ENCODE measurements around the gene ADCY9.

Gene ADCY9

GRCh38 chr16:4006397-4006999 is 109.7 kb downstream of the ADCY9 start:
- DNase-seq (ENCODE audit: low spot score) (no peak), FAIRE-seq (no peak)

DNA sequence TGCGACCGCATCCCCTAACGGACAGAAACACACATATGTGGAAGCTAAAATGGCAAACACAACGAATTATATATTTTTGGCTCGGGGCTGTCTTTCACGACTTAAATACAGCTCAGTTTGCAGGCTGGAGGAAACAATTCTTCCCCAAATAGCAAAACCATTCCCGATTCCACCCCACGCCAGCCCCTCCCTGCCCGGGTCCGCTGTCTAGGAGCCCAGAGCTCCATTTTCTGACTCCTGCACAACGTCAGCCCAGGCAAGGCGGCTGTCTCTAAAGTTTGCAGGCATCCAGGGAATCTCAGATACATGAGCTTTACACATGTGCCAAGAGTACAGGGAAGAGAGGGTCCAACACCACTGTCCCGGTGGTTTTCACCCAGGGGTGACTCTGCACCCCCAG is 110.5 kb downstream of the ADCY9 start:
- FAIRE-seq = no peak
- DNase-seq (ENCODE audit: low spot score) = no peak

DNA sequence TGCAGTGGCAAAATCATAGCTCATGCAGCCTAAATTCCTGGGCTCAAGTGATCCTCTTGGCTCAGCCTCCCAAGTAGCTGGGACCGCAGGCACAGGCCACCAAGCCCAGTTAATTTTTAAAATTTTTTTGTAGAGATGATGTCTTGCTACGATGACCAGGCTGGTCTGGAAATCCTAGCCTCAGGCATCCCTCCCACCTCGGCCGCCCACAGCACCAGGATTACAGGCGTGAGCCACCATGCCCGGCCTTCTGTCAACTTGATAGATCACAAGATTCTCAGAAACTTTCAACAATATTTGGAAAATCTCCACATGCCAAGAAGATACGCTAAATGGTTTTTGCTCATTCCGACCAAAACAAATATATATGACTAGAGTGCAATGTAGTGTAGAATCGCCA is 111.0 kb downstream of the ADCY9 start:
- no peak for FAIRE-seq
- no peak for DNase-seq (ENCODE audit: low spot score)

GRCh38 chr16:4004206-4004605 is 112.0 kb downstream of the ADCY9 start:
- DNase-seq (ENCODE audit: low spot score) = no peak
- FAIRE-seq = no peak

DNA sequence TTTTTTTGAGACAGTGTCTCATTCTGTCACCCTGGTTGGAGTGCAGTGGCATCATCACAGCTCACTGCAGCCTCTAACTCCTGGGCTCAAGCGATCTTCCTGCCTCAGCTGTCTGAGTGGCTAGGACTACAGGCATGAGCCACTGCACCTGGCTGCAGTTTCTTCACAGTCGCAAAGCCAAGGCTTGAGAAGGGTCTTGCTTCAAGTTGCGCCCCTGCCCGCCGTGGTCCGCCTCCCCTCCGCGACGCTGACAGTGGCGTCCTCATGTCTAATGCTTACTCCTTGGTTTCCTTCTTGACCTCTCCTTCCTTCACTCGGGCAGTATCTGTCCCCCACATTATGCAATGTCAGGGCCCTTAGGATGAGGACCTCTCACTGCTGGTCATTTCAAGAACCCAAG is 112.7 kb downstream of the ADCY9 start:
- FAIRE-seq = no peak
- no peak for DNase-seq (ENCODE audit: low spot score)

- FAIRE-seq (no peak), DNase-seq (ENCODE audit: low spot score) (no peak)
Observed at GRCh38 chr16:4003166-4003565, 113.1 kb downstream of the ADCY9 start.

DNA sequence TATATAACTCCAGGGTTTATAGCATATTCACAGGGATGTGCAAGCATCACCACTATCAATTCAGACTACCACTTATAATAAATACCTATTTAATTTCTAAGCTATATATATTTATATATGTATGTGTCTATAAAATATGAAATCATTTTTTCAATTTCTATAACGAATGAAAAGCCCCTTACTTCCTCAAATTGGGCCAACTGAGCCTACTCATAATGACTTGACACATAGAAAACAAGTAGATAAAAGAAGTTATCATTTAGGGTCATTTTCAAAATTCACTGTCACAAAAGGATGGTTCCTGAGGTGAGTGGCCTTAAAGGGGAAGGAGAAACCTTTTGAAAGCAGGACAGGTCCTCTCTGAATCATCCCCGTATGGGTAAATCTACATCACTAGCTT is 114.1 kb downstream of the ADCY9 start:
- FAIRE-seq = no peak

GRCh38 chr16:3999479-4000325 is 116.5 kb downstream of the ADCY9 start:
- no peak for FAIRE-seq
- no peak for DNase-seq (ENCODE audit: low spot score)

More for the DNA sequence above, 114.1 kb downstream of the ADCY9 start:
- no peak for DNase-seq (ENCODE audit: low spot score)

DNA sequence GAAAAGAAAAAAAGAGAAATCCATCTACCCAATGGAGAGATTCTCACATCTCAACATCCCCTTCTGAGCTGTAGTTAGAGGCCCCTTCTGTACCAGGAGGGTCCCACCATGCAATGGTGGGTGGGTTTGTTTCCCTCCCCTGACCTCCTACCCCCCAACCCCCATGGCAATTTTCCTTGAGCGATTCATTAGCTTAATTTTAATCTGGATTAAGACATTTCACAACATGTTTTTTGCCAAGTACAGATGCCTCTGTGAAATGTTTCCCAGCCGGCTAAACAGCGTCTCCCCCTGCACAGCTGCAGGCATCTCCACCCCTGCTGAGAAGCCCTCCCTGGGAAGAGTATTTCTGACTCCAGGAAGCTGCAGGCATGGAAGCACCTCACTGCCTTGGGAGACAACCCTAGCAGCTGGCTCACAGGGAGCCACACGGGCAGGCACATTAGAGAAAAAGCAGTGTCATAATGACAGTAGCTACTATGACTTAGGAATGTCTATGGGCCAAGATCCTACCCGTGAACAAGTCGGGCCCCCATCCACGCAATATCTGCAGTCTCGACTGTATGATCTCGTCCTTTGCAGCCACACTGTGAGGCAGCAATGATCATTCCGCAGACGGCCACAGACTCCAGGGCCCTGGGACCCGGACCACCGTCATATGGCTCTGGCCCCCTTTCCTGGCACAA is 117.3 kb downstream of the ADCY9 start:
- no peak for DNase-seq (ENCODE audit: low spot score)
- no peak for FAIRE-seq

GRCh38 chr16:3997231-3997841 is 118.9 kb downstream of the ADCY9 start:
- FAIRE-seq = no peak
- no peak for DNase-seq (ENCODE audit: low spot score)

DNA sequence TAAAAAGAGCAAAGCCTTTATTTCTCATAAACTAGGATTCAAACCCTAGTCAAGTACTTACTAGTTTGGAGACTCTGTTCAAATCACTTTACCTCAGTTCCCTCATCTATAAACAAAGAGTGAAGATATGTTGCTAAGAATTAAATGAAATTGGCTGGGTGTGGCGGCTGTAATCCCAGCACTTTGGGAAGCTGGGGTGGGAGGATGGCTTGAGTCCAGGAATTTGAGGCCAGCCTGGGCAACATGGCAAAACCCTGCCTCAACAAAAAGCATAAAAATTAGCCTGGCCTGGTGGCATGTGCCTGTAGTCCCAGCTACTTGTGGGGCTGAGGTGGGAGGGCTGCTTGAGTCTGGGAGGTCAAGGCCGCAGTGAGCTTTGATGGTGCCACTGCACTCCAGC is 121.2 kb downstream of the ADCY9 start:
- no peak for FAIRE-seq
- DNase-seq (ENCODE audit: low spot score) = no peak

GRCh38 chr16:3993052-3993785 is 123.0 kb downstream of the ADCY9 start:
- DNase-seq (ENCODE audit: low spot score) = no peak
- FAIRE-seq = no peak

DNA sequence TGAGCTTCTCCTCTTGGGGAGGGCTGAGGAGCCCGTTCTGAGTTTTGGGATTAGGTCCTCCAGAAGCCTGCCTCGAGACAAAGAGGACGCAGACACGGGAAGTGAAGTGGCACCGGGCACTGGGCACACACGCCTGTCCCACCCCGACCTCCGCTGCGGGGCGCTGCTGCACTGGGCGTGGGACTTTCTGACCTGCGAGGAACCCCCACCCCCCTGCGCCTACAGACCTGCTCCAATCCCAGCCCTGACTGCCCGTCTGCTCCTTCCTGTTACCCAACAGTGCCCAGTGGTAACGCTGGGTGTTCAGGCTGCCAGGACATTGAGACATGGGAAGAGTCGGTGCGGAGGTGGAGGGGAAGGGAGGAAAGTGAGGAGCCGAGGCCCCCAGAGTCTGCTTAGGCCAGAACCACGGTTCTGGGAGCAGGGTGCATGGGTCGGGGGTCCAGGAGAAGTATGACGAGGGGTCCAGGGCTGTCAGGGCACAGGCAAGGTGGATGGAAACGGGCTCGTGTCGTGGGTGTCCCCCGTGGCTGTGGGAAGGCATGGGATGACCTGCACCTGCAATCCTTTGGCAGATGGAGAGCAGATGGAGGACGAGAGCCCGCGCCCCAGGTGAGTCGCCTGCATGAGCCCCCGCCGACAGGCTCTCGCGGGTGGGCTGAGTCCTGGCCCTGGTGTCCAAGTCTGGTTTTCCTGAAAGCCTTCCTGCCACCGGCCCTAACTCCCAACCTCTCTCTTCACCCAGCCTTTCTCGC is 123.8 kb downstream of the ADCY9 start:
- DNase-seq (ENCODE audit: low spot score) (no peak), FAIRE-seq (no peak)

- FAIRE-seq (no peak), DNase-seq (ENCODE audit: low spot score) (no peak)
Observed at GRCh38 chr16:3988824-3989223, 127.4 kb downstream of the ADCY9 start.

DNA sequence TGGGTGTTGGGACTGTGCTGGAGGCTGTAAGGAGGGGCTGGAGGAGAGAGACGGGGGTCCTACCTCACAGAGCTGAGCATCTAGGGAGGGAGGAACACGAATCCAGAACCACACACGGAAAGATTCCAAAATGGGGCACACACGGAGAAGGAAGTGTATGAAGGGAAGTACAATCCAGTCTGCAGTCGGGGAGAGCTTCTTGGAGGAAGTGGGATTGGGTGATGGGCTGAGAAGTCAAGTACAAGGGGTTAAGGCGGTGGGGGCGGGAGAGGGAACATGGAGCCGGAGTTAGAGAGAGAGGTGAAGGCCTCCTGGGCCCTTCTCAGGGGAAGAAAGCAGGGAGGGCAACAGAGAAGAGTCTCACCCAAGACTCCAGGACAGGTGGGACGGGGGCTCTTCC is 128.2 kb downstream of the ADCY9 start:
- FAIRE-seq = no peak

GRCh38 chr16:3987231-3987630 is 129.0 kb downstream of the ADCY9 start:
- no peak for FAIRE-seq
- no peak for DNase-seq (ENCODE audit: low spot score)

More for the DNA sequence above, 128.2 kb downstream of the ADCY9 start:
- no peak for DNase-seq (ENCODE audit: low spot score)

GRCh38 chr16:3986235-3986544 is 130.1 kb downstream of the ADCY9 start:
- FAIRE-seq = no peak
- DNase-seq (ENCODE audit: low spot score) = no peak

GRCh38 chr16:3984111-3985060 is 131.9 kb downstream of the ADCY9 start:
- no peak for FAIRE-seq
- DNase-seq (ENCODE audit: low spot score) = no peak

GRCh38 chr16:3983081-3983520 is 133.1 kb downstream of the ADCY9 start:
- peak; percentile 75 for DNase-seq (ENCODE audit: low spot score)
- peak; percentile 69 for FAIRE-seq

- no peak for DNase-seq (ENCODE audit: low spot score)
- FAIRE-seq = no peak
Observed at GRCh38 chr16:3982216-3982615, 134.0 kb downstream of the ADCY9 start.
